Hepatocyte (in vitro differentiated cells): ENCODE results near the gene VIPR2. TPM values are rescaled to one million over a fixed set of nuclear protein-coding genes. Genes with fewer than 3 reads are reported as not detected.

Experiments used
- DNase-seq: peaks from one replicate; pipeline ENCODE4 v3.0.0-alpha.2; 2016; ENCODE audit warnings: low spot score
- H2AFZ ChIP-seq: fragments of 200-600 bp; sonication (generic); 2 replicates; pipeline ENCODE4 v1.6.0; 2016; ENCODE audit warnings: antibody characterized with exemption, mild to moderate bottlenecking
- H3K27ac ChIP-seq: fragments of 200-600 bp; sonication (generic); 2 replicates; pipeline ENCODE4 v1.5.1; 2016; ENCODE audit warnings: mild to moderate bottlenecking
- H3K27me3 ChIP-seq: fragments of 200-600 bp; sonication (generic); 2 replicates; pipeline ENCODE4 v1.6.1; 2016
- H3K36me3 ChIP-seq: fragments of 200-600 bp; sonication (generic); replicated peaks from 2 replicates; pipeline ENCODE4 v1.5.1; 2016; ENCODE audit warnings: low read depth; ENCODE audit not compliant: insufficient read depth
- H3K4me1 ChIP-seq: fragments of 200-600 bp; sonication (generic); 2 replicates; pipeline ENCODE4 v1.5.1; 2016; ENCODE audit warnings: mild to moderate bottlenecking, moderate library complexity; ENCODE audit not compliant: insufficient read depth
- H3K4me2 ChIP-seq: fragments of 200-600 bp; sonication (generic); 2 replicates; pipeline ENCODE4 v1.6.0; 2016
- H3K4me3 ChIP-seq: fragments of 200-600 bp; sonication (generic); 2 replicates; pipeline ENCODE4 v1.5.1; 2016; ENCODE audit warnings: mild to moderate bottlenecking
- H3K79me2 ChIP-seq: fragments of 200-600 bp; sonication (generic); 2 replicates; pipeline ENCODE4 v1.6.0; 2017; ENCODE audit warnings: mild to moderate bottlenecking
- H3K9me2 ChIP-seq: fragments of 200-600 bp; sonication (generic); replicated peaks from 2 replicates; pipeline ENCODE4 v1.6.0; 2017; ENCODE audit warnings: mild to moderate bottlenecking; ENCODE audit not compliant: insufficient read depth
- H3K9me3 ChIP-seq: fragments of 200-600 bp; sonication (generic); 2 replicates; pipeline ENCODE4 v1.5.1; 2016; ENCODE audit warnings: low read depth, mild to moderate bottlenecking
- H4K20me1 ChIP-seq: fragments of 200-600 bp; sonication (generic); 2 replicates; pipeline ENCODE4 v1.6.0; 2016; ENCODE audit warnings: mild to moderate bottlenecking; ENCODE audit not compliant: insufficient read depth, poor library complexity, severe bottlenecking
- EZH2 ChIP-seq: fragments of 200-600 bp; sonication (generic); IDR thresholded peaks from 2 replicates; pipeline ENCODE4 v1.6.1; 2016; ENCODE audit warnings: antibody characterized with exemption, mild to moderate bottlenecking, borderline replicate concordance
- EZH2phosphoT487 ChIP-seq: fragments of 200-600 bp; sonication (generic); IDR thresholded peaks from one replicate; pipeline ENCODE4 v1.6.1; 2018; ENCODE audit warnings: antibody characterized with exemption, mild to moderate bottlenecking, low read depth, moderate library complexity; ENCODE audit not compliant: unreplicated experiment, severe bottlenecking
- WGBS: methylation state at CpG from one replicate; pipeline ENCODE4 v1.1.6; 2016; ENCODE audit warnings: low lambda C conversion rate; ENCODE audit errors: missing lambda C conversion rate; 5-methylcytosine and 5-hydroxymethylcytosine counted together
- polyA plus RNA-seq: library from polyadenylated mRNA; unstranded; fragments of >200 nt; fragmentation: Nextera tagmentation; extraction: Ambion mirVana; gene quantifications from 2 replicates; pipeline ENCODE4 v1.2.1, GENCODE V29; 2016
- total RNA-seq: library from RNA; depleted of rRNA; stranded (reverse); fragments of >200 nt; gene quantifications from 2 replicates; pipeline ENCODE4 v1.2.3, GENCODE V29; 2014
- TF ChIP-seq, protein P1 (sequence below): fragments of 200-600 bp; sonication (generic); IDR thresholded peaks from 2 replicates; pipeline ENCODE4 v1.5.1; 2016; ENCODE audit warnings: antibody characterized with exemption, mild to moderate bottlenecking; ENCODE audit not compliant: poor library complexity

Gene VIPR2
- total and polyA plus RNA-seq, 2 experiments from 2014 or later, result 2.7 to 3.4 TPM

DNA sequence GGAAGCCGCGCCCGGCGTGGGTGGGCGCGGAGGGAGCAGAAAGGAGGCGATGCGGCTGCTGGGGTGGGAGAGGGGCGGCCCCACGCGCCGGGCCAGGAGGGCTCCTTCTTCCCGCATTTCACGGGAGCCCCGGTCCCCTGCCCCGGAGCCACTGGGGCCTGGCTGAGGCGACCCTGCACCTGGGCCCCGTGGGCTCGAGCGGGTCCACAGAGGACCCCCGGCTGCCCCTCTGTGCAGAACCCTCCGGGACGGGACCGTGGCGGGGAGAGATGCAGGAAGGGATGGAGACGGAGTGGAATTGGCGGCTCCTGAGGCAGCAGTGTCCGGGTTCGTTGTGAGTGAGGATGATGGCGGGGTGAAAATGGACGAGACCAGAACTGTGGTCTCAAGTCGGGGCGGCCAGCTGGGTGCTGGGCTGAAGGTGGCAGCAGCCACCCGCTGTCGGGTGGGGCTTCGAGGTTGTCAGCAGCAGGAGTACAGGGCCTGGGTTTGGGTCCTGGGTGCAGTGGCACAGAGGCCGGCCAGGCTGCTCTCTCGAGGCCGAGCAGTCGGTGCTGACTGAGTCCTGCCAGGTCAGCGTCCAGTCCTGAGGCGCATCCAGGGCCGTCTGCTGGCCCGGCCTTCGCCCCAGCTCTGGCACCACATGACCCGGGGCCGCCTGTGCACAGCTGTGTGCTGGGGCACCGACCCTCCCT, 80.4 kb downstream of the VIPR2 start:
- no peak for TF ChIP-seq EZH2phosphoT487
- TF ChIP-seq, protein P1, sequence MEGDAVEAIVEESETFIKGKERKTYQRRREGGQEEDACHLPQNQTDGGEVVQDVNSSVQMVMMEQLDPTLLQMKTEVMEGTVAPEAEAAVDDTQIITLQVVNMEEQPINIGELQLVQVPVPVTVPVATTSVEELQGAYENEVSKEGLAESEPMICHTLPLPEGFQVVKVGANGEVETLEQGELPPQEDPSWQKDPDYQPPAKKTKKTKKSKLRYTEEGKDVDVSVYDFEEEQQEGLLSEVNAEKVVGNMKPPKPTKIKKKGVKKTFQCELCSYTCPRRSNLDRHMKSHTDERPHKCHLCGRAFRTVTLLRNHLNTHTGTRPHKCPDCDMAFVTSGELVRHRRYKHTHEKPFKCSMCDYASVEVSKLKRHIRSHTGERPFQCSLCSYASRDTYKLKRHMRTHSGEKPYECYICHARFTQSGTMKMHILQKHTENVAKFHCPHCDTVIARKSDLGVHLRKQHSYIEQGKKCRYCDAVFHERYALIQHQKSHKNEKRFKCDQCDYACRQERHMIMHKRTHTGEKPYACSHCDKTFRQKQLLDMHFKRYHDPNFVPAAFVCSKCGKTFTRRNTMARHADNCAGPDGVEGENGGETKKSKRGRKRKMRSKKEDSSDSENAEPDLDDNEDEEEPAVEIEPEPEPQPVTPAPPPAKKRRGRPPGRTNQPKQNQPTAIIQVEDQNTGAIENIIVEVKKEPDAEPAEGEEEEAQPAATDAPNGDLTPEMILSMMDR, result no peak
- no peak for TF ChIP-seq EZH2
- 96% methylated on average over 41 of the region's 48 CpGs for WGBS
- Histone ChIP-seq H3K27ac (no peak overlapping the region), H3K79me2 (no peaks in the 10 kb centered on the region), H3K4me2 (no peak overlapping the region), H3K27me3 (no peaks in the 10 kb centered on the region), H3K4me3 (no peak overlapping the region), H2AFZ (no peak overlapping the region), H4K20me1 (no peaks in the 10 kb centered on the region), H3K36me3 (no peaks in the 10 kb centered on the region), H3K9me3 (no peaks in the 10 kb centered on the region), H3K4me1 (no peaks in the 10 kb centered on the region), H3K9me2 (no peaks in the 10 kb centered on the region)
- DNase-seq, result no peak

DNA sequence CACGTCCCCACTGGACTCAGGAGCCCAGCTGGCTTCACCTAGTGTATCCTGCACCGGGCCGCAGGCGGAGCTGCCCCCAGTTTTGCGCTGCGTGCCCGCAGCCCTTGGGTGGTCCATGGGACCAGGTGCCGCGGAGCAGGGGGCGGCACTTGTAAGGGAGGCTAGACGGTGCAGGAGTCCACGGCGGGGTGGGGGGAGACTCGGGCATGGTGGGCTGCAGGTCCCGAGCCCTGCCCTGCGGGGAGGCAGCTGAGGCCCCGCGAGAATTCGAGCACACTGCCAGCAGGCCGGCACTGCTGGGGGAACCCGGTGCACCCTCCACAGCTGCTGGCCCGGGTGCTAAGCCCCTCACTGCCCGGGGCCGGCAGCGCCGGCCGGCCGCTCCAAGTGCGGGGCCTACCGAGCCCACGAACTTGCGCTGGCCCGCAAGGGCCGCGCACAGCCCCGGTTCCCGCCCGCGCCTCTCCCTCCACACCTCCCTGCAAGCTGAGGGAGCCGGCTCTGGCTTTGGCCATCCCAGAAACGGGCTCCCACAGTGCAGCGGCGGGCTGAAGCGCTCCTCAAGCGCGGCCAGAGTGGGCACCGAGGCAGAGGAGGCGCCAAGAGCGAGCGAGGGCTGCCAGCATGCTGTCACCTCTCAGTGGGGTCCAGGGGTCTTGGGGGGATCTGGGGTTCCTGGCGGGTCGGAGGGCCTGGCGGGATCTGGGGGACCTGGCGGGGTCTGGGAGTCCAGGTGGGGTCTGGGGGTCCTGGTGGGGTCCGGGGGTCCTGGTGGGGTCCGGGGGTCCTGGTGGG, 81.4 kb downstream of the VIPR2 start:
- no peaks in the 10 kb centered on the region for H3K9me2 ChIP-seq
- 89% methylated on average over 10 of the region's 56 CpGs for WGBS
- TF ChIP-seq EZH2 (no peak), EZH2phosphoT487 (no peak)
- TF ChIP-seq, protein P1, result no peak
- no peak overlapping the region for H2AFZ ChIP-seq
- no peaks in the 10 kb centered on the region for H3K4me1 ChIP-seq
- no peaks in the 10 kb centered on the region for H3K36me3 ChIP-seq
- no peak for DNase-seq
- H4K20me1 ChIP-seq, result no peaks in the 10 kb centered on the region
- no peak overlapping the region for H3K27ac ChIP-seq
- H3K27me3 ChIP-seq, result no peaks in the 10 kb centered on the region
- H3K4me2 ChIP-seq, result no peak overlapping the region
- no peak overlapping the region for H3K4me3 ChIP-seq
- no peaks in the 10 kb centered on the region for H3K9me3 ChIP-seq
- H3K79me2 ChIP-seq, result no peaks in the 10 kb centered on the region

DNA sequence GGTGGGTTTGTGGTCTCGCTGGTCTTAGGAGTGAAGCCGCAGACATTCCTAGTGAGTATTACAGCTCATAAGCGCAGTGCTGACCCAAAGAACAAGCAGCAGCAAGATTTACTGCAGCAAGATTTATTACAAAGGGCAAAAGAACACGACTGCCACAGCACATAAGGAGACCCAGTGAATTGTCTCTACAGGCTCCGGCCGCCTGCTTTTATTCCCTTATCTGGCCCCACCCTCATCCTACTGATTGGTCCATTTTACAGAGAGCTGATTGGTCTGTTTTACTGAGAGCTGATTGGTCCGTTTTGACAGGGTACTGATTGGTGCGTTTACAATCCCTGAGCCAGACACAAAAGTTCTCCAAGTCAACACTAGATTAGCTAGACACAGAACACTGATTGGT, 82.1 kb downstream of the VIPR2 start:
- Histone ChIP-seq H3K9me3 (no peaks in the 10 kb centered on the region), H2AFZ (no peak overlapping the region), H4K20me1 (no peaks in the 10 kb centered on the region), H3K27me3 (no peaks in the 10 kb centered on the region), H3K4me3 (no peak overlapping the region), H3K27ac (no peak overlapping the region), H3K4me2 (no peak overlapping the region), H3K79me2 (no peaks in the 10 kb centered on the region), H3K9me2 (no peaks in the 10 kb centered on the region), H3K36me3 (no peaks in the 10 kb centered on the region), H3K4me1 (no peaks in the 10 kb centered on the region)
- WGBS, result 94% methylated on average over 8 of the region's 8 CpGs
- DNase-seq, result no peak
- TF ChIP-seq EZH2 (no peak), EZH2phosphoT487 (no peak)
- TF ChIP-seq, protein P1, result no peak
